Esophagus squamous epithelium (tissue), 4 donors: ENCODE measurements around the gene SPATA9.

Source experiments
- POLR2A ChIP-seq, 4 donors: fragments of 450-650 bp; IDR thresholded peaks; one replicate each; pipeline ENCODE4 v1.6.1; 2017; ENCODE audit warnings: antibody characterized with exemption in 4 of 4, mild to moderate bottlenecking in 4 of 4, moderate library complexity in 3 of 4
- TF ChIP-seq, protein P1 (sequence below), 6 experiments: fragments of 450-650 bp in 4 of 6; fragments of 200-600 bp in 2 of 6; sonication (generic) in 2 of 6; IDR thresholded peaks; one replicate each; pipeline ENCODE4 v1.5.1; 2016 to 2019; ENCODE audit warnings: antibody characterized with exemption in 6 of 6, mild to moderate bottlenecking in 4 of 6, moderate library complexity in 4 of 6

DNA sequence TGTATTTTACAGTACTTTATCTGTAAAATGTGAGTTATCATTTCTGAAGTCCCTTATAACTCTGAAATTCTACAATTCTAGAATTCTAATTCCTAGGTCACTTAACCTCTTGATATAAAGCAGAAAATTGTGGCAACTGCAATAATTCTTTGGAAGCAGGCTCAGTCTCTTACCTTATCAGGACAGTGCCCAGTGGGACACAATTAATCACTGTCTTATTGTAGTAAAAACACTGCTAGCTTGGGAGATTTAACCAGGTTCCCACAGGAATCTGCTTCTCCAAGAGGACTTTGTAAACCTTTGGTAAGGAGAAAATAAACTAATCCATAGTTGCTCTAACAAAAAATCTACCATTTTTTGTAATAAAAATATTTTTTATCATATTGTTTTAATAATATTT, 18.3 kb upstream of the SPATA9 start:
- TF ChIP-seq, protein P1, sequence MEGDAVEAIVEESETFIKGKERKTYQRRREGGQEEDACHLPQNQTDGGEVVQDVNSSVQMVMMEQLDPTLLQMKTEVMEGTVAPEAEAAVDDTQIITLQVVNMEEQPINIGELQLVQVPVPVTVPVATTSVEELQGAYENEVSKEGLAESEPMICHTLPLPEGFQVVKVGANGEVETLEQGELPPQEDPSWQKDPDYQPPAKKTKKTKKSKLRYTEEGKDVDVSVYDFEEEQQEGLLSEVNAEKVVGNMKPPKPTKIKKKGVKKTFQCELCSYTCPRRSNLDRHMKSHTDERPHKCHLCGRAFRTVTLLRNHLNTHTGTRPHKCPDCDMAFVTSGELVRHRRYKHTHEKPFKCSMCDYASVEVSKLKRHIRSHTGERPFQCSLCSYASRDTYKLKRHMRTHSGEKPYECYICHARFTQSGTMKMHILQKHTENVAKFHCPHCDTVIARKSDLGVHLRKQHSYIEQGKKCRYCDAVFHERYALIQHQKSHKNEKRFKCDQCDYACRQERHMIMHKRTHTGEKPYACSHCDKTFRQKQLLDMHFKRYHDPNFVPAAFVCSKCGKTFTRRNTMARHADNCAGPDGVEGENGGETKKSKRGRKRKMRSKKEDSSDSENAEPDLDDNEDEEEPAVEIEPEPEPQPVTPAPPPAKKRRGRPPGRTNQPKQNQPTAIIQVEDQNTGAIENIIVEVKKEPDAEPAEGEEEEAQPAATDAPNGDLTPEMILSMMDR (IDR thresholded peaks at IDR 0.05) = no peak
- no peak for TF ChIP-seq POLR2A (IDR thresholded peaks at IDR 0.05)
